ENCODE results near the gene SHB.

SHB gene, protein sequence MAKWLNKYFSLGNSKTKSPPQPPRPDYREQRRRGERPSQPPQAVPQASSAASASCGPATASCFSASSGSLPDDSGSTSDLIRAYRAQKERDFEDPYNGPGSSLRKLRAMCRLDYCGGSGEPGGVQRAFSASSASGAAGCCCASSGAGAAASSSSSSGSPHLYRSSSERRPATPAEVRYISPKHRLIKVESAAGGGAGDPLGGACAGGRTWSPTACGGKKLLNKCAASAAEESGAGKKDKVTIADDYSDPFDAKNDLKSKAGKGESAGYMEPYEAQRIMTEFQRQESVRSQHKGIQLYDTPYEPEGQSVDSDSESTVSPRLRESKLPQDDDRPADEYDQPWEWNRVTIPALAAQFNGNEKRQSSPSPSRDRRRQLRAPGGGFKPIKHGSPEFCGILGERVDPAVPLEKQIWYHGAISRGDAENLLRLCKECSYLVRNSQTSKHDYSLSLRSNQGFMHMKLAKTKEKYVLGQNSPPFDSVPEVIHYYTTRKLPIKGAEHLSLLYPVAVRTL

DNA sequence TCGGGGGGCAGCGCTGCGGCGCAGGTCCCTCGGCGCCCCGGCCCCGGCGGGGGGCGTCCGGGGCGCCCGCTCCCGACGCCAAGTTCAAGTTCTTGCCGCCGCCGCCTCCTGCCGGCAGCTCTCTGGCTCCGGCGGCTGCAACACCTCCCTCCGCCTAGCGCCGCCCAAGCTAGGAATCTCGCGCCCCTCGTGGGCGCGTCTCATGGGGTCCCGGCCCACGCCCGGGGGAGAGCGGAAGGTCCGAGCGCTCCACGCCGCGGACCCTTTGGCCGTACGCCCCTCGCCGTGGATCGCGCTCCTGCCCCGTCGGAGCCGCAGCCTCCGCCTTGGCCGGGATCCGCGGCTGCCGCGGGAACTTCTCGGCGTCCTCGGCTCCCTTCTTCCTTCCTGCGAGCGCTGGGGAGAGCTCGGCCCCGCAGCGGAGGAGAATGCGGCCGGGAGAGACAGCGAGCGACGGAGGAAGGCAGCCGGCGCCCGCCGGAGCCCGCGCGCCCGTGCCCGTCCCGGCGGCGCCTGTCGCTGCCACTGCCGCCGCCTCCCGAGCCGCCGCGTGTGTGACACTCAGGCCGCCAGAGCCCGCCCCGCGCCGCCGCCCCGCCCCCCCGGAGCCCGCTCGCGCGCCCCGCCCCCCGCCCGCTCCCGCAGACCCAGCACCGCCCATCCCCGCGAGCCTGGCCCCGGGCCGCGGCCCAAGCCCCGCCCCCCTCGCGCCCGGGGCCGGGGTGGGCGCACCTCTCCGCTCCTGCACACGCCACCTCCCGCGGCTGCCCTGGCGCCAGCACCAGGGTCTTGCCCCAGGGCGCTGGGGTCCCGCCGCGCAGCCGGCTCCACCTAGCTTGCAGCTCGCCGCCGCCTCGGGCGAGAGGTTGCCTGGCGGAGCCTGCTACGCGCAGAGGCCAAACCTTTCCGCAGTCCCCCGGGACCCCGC, at the start of gene SHB:
TSS of gene SHB (minus strand) at position 527 of the 928 bp plus-strand sequence. CDS start 582 bp downstream, outside the sequence.
- peaks cover 24% of the 10 kb centered on the region for H3K4me1 Mint-ChIP-seq (ENCODE audit: low read depth)
- H3K36me3 Mint-ChIP-seq, result no peaks in the 10 kb centered on the region
- peaks cover 1% of the 10 kb centered on the region for H3K27me3 Mint-ChIP-seq
- H3K9me3 Mint-ChIP-seq (ENCODE audit: low read depth), result no peaks in the 10 kb centered on the region
- H3K4me3 Mint-ChIP-seq, result peak within 1 kb of the TSS; percentile 83
- H3K27ac Mint-ChIP-seq, result peak within 1 kb of the TSS; percentile 46

DNA sequence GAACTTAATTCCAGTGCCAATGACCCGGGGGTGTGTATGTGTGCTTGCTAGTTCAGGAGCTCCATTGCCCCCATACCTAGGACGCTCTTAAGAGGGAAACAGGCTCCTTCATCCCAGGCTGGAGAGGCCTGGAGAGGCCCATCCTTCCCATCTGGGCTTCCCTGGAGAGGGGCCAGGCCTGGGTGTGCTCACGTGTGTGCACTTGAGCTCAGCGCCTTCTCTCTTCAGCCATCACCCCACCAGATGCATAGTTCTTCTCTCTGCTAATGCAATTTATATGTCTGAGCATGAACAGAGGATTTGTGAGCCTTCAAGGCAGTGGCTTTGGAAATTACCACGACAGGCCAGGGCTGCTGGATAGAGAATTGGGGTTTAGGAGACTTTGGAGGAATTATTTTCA, 48.6 kb upstream of the SHB start:
- no peak overlapping the region for H3K27ac Mint-ChIP-seq
- peaks cover 8% of the 10 kb centered on the region for H3K27me3 Mint-ChIP-seq

DNA sequence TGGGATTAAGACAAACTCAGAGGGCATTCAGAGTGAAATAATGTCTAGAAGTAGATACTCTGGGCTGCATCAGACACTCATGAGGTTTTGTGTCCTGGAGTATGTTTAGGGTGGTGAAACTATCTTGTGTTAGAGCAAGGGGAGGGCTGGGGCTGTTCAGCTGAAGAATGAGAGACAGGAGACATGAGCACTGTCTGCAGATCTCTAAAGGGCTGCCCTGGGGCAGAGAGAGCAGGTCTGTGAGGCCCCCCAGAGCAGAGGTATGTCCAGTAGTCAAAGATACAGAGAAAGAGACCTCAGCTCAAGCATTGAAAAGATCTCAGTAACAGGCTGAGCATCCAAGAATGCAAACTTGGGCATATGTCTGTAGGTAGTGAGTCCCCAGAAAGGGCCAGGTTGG, 45.9 kb upstream of the SHB start:
- Mint-ChIP-seq H3K27ac (no peak overlapping the region), H3K9me3 (ENCODE audit: low read depth) (no peaks in the 10 kb centered on the region), H3K4me1 (ENCODE audit: low read depth) (no peaks in the 10 kb centered on the region), H3K36me3 (no peaks in the 10 kb centered on the region), H3K4me3 (no peak overlapping the region), H3K27me3 (peaks cover 8% of the 10 kb centered on the region)

More for the DNA sequence above, 48.6 kb upstream of the SHB start:
- no peaks in the 10 kb centered on the region for H3K9me3 Mint-ChIP-seq (ENCODE audit: low read depth)
- H3K36me3 Mint-ChIP-seq, result no peaks in the 10 kb centered on the region
- H3K4me1 Mint-ChIP-seq (ENCODE audit: low read depth), result no peaks in the 10 kb centered on the region
- no peak overlapping the region for H3K4me3 Mint-ChIP-seq

DNA sequence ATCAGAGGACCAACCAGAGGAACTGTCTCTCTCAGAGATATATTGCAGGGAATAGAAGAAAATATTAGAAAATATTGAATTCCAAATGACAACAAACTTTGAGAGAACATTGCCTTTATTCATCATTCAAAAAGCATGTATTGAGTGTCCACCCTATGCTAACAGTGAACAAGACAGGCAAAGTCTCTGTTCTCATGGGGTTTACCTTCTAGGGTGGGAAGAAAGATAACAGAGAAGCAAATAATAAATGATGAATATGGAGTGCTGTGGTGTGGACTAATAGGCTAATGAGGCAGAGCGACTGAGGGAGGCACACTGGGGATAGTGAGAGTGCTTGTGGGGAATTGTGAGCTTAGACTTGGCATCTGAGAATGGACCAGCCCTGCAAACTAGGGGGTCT, 43.4 kb upstream of the SHB start:
- peaks cover 5% of the 10 kb centered on the region for H3K27me3 Mint-ChIP-seq
- H3K4me1 Mint-ChIP-seq (ENCODE audit: low read depth), result no peaks in the 10 kb centered on the region
- H3K27ac Mint-ChIP-seq, result no peak overlapping the region
- H3K9me3 Mint-ChIP-seq (ENCODE audit: low read depth), result no peaks in the 10 kb centered on the region
- H3K4me3 Mint-ChIP-seq, result no peak overlapping the region
- H3K36me3 Mint-ChIP-seq, result no peaks in the 10 kb centered on the region

DNA sequence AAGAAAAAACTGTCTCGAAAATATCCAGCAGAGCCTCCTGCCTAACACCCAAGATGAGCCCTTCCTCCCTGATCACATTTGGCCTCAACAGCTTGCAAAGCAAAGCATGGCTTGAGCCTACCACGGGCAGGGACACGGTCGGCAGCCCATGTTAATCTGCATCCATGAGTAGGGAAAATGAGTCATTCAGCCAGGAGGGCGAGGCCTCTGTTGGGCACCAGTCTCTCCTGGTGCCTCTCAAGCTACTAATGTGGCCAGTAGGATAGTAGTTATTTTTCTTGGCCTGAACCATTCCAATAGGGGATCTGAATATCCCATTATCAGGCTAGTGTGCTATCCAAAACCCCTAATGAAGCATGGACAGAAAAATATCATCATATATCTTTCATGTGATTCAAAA, 43.0 kb upstream of the SHB start:
- Mint-ChIP-seq H3K4me3 (no peak overlapping the region), H3K27me3 (peaks cover 5% of the 10 kb centered on the region), H3K4me1 (ENCODE audit: low read depth) (no peaks in the 10 kb centered on the region), H3K36me3 (no peaks in the 10 kb centered on the region), H3K9me3 (ENCODE audit: low read depth) (no peaks in the 10 kb centered on the region), H3K27ac (no peak overlapping the region)

DNA sequence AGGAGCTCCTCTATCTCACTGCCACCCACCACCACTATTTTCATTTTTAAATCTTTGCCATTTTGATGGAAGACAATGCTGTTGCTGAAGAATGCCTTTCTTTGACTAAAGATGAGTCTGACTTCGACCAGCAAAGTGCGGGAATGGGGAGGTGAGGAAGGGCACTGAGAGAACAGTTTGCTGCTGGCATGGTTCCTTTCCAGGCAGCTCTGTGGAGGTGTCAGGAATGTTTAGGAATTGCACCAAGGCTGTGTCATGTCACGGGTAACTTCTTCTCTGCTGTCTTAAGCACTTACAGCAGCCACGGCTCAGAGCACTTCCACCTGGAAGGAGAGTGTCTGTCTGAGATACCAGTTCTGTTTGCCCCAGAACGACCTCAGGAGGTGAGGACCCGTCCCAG, 41.4 kb upstream of the SHB start:
- peaks cover 5% of the 10 kb centered on the region for H3K27me3 Mint-ChIP-seq
- H3K36me3 Mint-ChIP-seq, result no peaks in the 10 kb centered on the region
- no peak overlapping the region for H3K4me3 Mint-ChIP-seq

DNA sequence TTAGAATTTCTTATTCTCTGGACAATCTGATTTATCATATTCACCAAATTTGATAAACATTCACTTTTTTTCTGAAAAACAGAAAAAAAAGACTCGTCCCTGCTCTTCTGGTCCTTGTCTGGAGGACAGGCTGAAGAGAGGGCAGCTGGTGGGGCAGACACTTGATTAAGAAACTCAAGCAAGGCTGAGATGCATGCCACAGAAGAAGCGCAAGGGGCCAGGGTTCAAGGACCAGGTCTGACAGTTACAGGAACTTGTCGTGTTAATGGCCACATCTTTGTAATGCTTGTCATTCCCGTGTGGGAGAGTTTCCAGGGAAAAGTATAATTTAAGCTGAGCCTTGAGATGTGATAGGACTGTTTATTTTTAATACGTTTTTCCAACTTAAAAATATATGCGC, 40.6 kb upstream of the SHB start:
- H3K9me3 Mint-ChIP-seq (ENCODE audit: low read depth), result no peaks in the 10 kb centered on the region
- H3K4me1 Mint-ChIP-seq (ENCODE audit: low read depth), result no peaks in the 10 kb centered on the region
- H3K4me3 Mint-ChIP-seq, result no peak overlapping the region
- no peak overlapping the region for H3K27ac Mint-ChIP-seq
- peaks cover 4% of the 10 kb centered on the region for H3K27me3 Mint-ChIP-seq
- H3K36me3 Mint-ChIP-seq, result no peaks in the 10 kb centered on the region

More for the DNA sequence above, 41.4 kb upstream of the SHB start:
- H3K27ac Mint-ChIP-seq, result no peak overlapping the region
- no peaks in the 10 kb centered on the region for H3K4me1 Mint-ChIP-seq (ENCODE audit: low read depth)
- H3K9me3 Mint-ChIP-seq (ENCODE audit: low read depth), result no peaks in the 10 kb centered on the region

DNA sequence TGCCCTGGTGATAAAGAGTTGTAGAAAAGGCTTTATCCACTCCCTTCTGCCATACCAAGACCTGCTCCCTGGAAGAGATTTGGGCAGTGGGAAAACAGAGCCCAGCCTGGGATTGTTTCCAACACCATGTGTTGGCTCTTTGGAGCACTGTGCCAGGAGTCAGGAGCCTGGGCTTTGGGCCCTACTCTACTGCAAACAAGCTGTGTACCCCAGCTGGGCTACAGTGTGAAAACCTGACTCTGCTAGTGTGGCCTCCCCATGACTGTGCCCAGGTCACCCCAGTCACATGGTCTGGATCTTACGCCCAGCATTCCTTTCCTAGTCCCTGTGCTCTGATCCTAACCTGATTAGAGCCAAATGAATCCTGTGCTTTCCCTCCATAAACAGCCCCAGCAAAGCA, 39.3 kb upstream of the SHB start:
- Mint-ChIP-seq H3K4me3 (no peak overlapping the region), H3K27ac (no peak overlapping the region), H3K36me3 (peaks cover 2% of the 10 kb centered on the region), H3K4me1 (ENCODE audit: low read depth) (no peaks in the 10 kb centered on the region), H3K9me3 (ENCODE audit: low read depth) (no peaks in the 10 kb centered on the region), H3K27me3 (peaks cover 6% of the 10 kb centered on the region)

DNA sequence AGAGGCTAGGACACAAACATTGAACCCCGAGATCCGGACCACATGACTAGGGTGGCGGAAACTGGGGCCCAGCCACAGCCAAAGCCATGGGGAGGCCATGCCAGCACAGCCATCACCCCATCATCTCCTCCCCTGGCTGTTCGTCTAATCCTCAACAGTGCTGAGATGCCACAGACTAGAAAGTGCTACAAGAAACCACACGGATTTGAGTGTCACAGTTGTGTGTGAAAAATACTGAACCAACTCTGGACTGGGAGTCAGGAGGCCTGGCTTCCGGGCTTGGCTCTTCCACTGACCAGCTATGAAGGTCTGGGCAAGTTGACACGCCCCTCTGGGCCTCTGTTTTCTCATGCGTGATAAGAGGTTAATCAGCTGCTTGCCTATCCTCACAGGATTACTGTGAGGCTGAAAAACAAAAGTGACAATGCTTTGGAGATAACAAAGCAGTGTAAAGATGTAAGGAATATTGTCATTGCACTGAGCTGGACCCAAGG, 38.8 kb upstream of the SHB start:
- H3K9me3 Mint-ChIP-seq (ENCODE audit: low read depth), result no peaks in the 10 kb centered on the region
- H3K4me1 Mint-ChIP-seq (ENCODE audit: low read depth), result no peaks in the 10 kb centered on the region

DNA sequence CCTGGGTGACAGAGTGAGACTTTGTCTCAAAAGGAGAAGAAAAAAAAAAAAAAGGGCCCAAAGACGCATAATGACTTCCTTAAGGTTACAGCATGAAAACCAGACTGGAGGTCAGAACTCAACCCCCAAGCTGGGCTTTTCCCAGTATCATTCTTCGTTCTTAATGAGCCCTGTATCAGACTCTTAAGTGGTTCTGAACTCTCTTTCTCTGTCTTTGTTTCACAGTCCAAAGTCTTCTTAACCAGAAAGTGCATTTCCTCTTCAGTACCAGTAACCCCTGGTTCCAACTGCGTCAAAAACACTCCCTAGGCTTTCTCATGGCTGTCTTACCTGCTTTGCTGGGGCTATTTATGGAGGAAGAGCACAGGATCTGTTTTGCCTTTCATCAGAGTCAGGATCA, 38.4 kb upstream of the SHB start:
- peaks cover 2% of the 10 kb centered on the region for H3K36me3 Mint-ChIP-seq
- no peaks in the 10 kb centered on the region for H3K4me1 Mint-ChIP-seq (ENCODE audit: low read depth)
- H3K4me3 Mint-ChIP-seq, result no peak overlapping the region
- peaks cover 8% of the 10 kb centered on the region for H3K27me3 Mint-ChIP-seq
- no peak overlapping the region for H3K27ac Mint-ChIP-seq
- H3K9me3 Mint-ChIP-seq (ENCODE audit: low read depth), result no peaks in the 10 kb centered on the region

More for the DNA sequence above, 38.8 kb upstream of the SHB start:
- peaks cover 8% of the 10 kb centered on the region for H3K27me3 Mint-ChIP-seq
- no peak overlapping the region for H3K27ac Mint-ChIP-seq
- peaks cover 2% of the 10 kb centered on the region for H3K36me3 Mint-ChIP-seq
- no peak overlapping the region for H3K4me3 Mint-ChIP-seq

DNA sequence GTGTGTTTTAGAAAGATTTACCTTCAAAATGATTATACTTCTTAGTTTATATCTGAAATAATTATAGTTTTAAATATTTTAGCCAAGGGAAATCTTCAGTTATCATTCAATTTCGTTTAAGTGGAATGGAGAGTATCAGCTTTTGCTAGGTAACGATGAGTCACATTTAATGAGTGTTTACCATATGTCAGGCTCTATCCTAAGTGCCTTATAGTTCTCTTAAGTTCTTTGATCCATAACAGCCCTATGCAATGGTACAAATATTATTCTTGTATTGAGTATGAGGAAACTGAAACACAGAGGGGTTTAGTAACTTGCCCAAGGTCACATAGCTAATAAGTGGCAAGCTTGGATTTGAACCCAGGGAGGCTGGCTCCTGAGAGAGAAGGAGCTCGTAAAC, 37.5 kb upstream of the SHB start:
- Mint-ChIP-seq H3K27ac (no peak overlapping the region), H3K4me1 (ENCODE audit: low read depth) (no peaks in the 10 kb centered on the region), H3K9me3 (ENCODE audit: low read depth) (no peaks in the 10 kb centered on the region), H3K36me3 (peaks cover 2% of the 10 kb centered on the region), H3K4me3 (no peak overlapping the region), H3K27me3 (peaks cover 8% of the 10 kb centered on the region)

DNA sequence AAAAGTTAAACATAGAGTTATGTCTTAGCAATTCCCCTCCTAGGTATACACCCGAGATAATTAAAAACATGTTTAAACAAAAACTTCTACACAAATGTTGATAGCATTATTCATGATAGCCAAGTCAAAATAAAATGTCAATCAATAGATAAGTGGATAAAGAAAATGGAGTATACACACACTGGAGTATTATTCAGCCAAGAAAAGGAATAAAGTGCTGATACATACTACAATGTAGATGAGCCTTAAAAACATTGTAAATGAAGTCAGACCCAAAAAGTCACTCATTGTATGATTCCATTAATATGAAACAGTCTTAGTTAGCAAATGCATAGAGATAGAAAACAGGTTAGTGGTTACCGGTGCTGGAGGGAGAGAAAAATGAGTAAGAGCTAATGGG, 34.3 kb upstream of the SHB start:
- Mint-ChIP-seq H3K36me3 (peaks cover 2% of the 10 kb centered on the region), H3K27ac (no peak overlapping the region), H3K4me3 (no peak overlapping the region), H3K4me1 (ENCODE audit: low read depth) (no peaks in the 10 kb centered on the region), H3K27me3 (peaks cover 6% of the 10 kb centered on the region), H3K9me3 (ENCODE audit: low read depth) (no peaks in the 10 kb centered on the region)

DNA sequence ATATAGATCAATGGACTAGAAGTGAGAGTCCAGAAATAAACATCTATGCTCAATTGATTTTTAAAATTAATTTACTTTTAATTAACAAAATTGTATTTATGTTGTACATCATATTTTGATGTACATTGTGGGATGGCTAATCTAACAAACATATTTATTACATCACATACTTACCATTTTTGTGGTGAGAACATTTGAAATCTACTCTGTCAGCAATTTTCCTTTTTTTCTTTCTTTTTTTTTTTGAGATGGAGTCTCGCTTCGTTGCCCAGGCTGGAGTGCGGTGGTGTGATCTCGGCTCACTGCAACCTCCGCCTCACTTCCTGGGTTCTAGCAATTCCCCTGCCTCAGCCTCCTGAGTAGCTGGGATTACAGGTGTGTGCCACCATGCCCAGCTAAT, 32.4 kb upstream of the SHB start:
- H3K27me3 Mint-ChIP-seq, result peaks cover 6% of the 10 kb centered on the region
- no peaks in the 10 kb centered on the region for H3K4me1 Mint-ChIP-seq (ENCODE audit: low read depth)
- H3K27ac Mint-ChIP-seq, result no peak overlapping the region
- no peak overlapping the region for H3K4me3 Mint-ChIP-seq
- peaks cover 2% of the 10 kb centered on the region for H3K36me3 Mint-ChIP-seq
- no peaks in the 10 kb centered on the region for H3K9me3 Mint-ChIP-seq (ENCODE audit: low read depth)

DNA sequence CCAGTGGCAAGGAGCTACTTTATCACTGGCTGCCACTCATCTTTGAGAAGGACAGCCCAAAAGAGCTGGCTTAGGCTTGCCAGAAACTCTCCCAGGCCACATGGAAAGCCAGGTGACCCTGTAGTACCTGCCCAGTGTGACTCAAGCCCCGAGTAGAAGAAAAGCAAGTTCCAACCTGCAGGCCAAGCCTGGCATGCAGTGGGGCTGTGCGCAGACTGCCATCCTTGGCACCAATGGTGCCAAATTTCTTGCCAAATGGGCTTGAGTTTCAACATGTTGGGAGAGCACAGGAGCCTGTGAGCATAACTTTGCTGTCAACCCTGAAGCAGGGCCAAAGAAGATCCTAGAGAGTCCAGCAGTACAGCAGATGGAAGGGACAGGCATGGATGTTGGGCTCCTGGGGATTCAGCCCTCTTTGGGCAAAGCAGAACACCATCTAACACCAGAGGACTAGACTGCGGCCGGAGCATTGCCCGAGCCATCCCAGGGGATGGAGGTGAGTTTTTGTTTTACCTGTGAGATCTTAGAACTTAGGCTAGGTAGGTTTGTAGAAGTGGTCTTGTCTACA, 27.3 kb upstream of the SHB start:
- H3K27me3 Mint-ChIP-seq, result no peaks in the 10 kb centered on the region
- H3K36me3 Mint-ChIP-seq, result no peaks in the 10 kb centered on the region
- no peaks in the 10 kb centered on the region for H3K9me3 Mint-ChIP-seq (ENCODE audit: low read depth)
- no peak overlapping the region for H3K27ac Mint-ChIP-seq
- no peak overlapping the region for H3K4me3 Mint-ChIP-seq
- no peaks in the 10 kb centered on the region for H3K4me1 Mint-ChIP-seq (ENCODE audit: low read depth)

DNA sequence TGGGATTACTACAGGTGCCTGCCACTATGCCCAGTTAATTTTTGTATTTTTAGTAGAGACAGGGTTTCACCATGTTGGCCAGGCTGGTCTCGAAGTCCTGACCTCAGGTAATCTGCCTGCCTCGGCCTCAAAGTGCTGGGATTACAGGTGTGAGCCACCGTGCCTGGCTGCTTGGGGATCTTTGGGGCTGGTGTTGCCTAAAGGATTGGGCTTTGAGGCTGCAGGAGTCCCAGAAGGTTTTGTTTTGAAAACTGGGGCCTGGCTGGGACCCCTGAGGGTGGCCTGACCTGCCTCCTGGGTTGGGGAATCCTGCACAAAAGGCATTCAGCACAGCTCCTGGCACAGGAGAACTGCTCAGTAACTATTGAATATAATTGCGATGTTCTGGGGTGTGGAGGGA, 25.1 kb upstream of the SHB start:
- no peaks in the 10 kb centered on the region for H3K9me3 Mint-ChIP-seq (ENCODE audit: low read depth)
- no peaks in the 10 kb centered on the region for H3K36me3 Mint-ChIP-seq
- no peaks in the 10 kb centered on the region for H3K27me3 Mint-ChIP-seq
- H3K4me1 Mint-ChIP-seq (ENCODE audit: low read depth), result no peaks in the 10 kb centered on the region
- H3K4me3 Mint-ChIP-seq, result no peak overlapping the region
- no peak overlapping the region for H3K27ac Mint-ChIP-seq
